DND-41 (cell line): ENCODE results near the gene EPHB1.

Experiments
- ATAC-seq: fragments of 200-7000 bp; cut with Tn5 transposase; 3 replicates; pipeline ENCODE4 v1.9.1; 2021; ENCODE audit warnings: low read depth; ENCODE audit not compliant: insufficient read depth
- DNase-seq: peaks from one replicate; pipeline ENCODE4 v3.0.0-alpha.2; 2020
- H2AFZ ChIP-seq: 2 replicates; pipeline ENCODE4 v1.6.0; 2012; ENCODE audit warnings: low read depth, low read length
- H3K27ac ChIP-seq: 2 replicates; pipeline ENCODE4 v1.5.1; 2012; ENCODE audit warnings: low read length, inconsistent platforms
- H3K27me3 ChIP-seq: fragments of 200-600 bp; sonication (generic); 2 replicates; pipeline ENCODE4 v1.6.0; 2012; ENCODE audit warnings: low read length, mild to moderate bottlenecking, inconsistent platforms; ENCODE audit not compliant: insufficient read depth, poor library complexity
- H3K36me3 ChIP-seq: 2 replicates; pipeline ENCODE4 v1.5.1; 2012; ENCODE audit warnings: low read length, inconsistent platforms; ENCODE audit not compliant: insufficient read depth
- H3K4me1 ChIP-seq: 2 replicates; pipeline ENCODE4 v1.5.1; 2012; ENCODE audit warnings: mild to moderate bottlenecking, low read length; ENCODE audit not compliant: insufficient read depth
- H3K4me2 ChIP-seq: 2 replicates; pipeline ENCODE4 v1.6.0; 2012; ENCODE audit warnings: mild to moderate bottlenecking, moderate library complexity, low read length, inconsistent platforms; ENCODE audit not compliant: insufficient read depth
- H3K4me3 ChIP-seq, 2 experiments: fragments of 200-600 bp in 1 of 2; shearing (Covaris generic) in 1 of 2; 2 replicates each; pipeline ENCODE4 v1.5.1; 2012 to 2016; ENCODE audit warnings: inconsistent platforms in 2 of 2, low read length in 2 of 2, mild to moderate bottlenecking in 2 of 2, low read depth in 1 of 2, moderate library complexity in 1 of 2
- H3K79me2 ChIP-seq: 2 replicates; pipeline ENCODE4 v1.6.0; 2012; ENCODE audit warnings: low read length, inconsistent platforms; ENCODE audit not compliant: insufficient read depth
- H3K9ac ChIP-seq: 2 replicates; pipeline ENCODE4 v1.6.0; 2012; ENCODE audit warnings: low read depth, mild to moderate bottlenecking, inconsistent platforms, low read length, moderate library complexity
- H3K9me3 ChIP-seq: 2 replicates; pipeline ENCODE4 v1.5.1; 2012; ENCODE audit warnings: low read length, moderate library complexity, mild to moderate bottlenecking, inconsistent platforms; ENCODE audit not compliant: insufficient read depth, severe bottlenecking
- H4K20me1 ChIP-seq: 2 replicates; pipeline ENCODE4 v1.6.0; 2012; ENCODE audit warnings: low read length; ENCODE audit not compliant: insufficient read depth
- EZH2 ChIP-seq: IDR thresholded peaks from 3 replicates; pipeline ENCODE4 v1.6.1; 2012; ENCODE audit warnings: borderline replicate concordance, low read depth, mild to moderate bottlenecking, moderate library complexity, low read length, inconsistent platforms; ENCODE audit not compliant: severe bottlenecking
- TF ChIP-seq, protein P1 (sequence below): IDR thresholded peaks from 2 replicates; pipeline ENCODE4 v1.5.1; 2012; ENCODE audit warnings: borderline replicate concordance, low read length, moderate library complexity, mild to moderate bottlenecking; ENCODE audit not compliant: poor library complexity, severe bottlenecking; ENCODE audit errors: extremely low read depth

Gene EPHB1

DNA sequence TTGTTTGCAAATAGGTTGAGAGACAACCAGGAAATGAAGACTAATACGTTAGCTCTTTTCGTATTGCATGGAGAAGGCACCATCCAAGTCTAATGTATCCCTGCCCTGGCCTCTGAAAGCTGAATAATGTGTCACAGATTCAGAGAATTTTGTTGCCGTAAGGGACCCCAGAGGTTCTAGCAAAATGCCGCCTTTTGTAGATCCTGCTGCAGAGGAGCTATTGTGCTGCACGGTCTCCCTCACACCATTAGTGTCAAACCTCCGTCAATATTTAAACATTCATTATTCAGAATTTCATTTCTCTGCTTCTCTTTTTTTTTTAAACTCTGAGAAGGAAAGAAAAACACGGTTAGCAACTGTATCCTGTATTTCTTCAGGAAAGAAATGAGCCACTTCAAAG lies 238.7 kb downstream of the EPHB1 start:
- DNase-seq (no peak), ATAC-seq (no peak)
- no peaks in the 10 kb centered on the region for H3K79me2 ChIP-seq
- H3K27ac ChIP-seq: no peak overlapping the region
- no peaks in the 10 kb centered on the region for H3K27me3 ChIP-seq
- peaks cover 13% of the 10 kb centered on the region for H3K4me1 ChIP-seq
- H4K20me1 ChIP-seq: no peaks in the 10 kb centered on the region
- H3K9me3 ChIP-seq: no peaks in the 10 kb centered on the region
- H3K4me2 ChIP-seq: no peak overlapping the region
- TF ChIP-seq EZH2: no peak
- TF ChIP-seq, protein P1, sequence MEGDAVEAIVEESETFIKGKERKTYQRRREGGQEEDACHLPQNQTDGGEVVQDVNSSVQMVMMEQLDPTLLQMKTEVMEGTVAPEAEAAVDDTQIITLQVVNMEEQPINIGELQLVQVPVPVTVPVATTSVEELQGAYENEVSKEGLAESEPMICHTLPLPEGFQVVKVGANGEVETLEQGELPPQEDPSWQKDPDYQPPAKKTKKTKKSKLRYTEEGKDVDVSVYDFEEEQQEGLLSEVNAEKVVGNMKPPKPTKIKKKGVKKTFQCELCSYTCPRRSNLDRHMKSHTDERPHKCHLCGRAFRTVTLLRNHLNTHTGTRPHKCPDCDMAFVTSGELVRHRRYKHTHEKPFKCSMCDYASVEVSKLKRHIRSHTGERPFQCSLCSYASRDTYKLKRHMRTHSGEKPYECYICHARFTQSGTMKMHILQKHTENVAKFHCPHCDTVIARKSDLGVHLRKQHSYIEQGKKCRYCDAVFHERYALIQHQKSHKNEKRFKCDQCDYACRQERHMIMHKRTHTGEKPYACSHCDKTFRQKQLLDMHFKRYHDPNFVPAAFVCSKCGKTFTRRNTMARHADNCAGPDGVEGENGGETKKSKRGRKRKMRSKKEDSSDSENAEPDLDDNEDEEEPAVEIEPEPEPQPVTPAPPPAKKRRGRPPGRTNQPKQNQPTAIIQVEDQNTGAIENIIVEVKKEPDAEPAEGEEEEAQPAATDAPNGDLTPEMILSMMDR: no peak
- H2AFZ ChIP-seq: no peak overlapping the region
- no peaks in the 10 kb centered on the region for H3K36me3 ChIP-seq
- no peak overlapping the region for H3K4me3 ChIP-seq
- no peak overlapping the region for H3K9ac ChIP-seq

DNA sequence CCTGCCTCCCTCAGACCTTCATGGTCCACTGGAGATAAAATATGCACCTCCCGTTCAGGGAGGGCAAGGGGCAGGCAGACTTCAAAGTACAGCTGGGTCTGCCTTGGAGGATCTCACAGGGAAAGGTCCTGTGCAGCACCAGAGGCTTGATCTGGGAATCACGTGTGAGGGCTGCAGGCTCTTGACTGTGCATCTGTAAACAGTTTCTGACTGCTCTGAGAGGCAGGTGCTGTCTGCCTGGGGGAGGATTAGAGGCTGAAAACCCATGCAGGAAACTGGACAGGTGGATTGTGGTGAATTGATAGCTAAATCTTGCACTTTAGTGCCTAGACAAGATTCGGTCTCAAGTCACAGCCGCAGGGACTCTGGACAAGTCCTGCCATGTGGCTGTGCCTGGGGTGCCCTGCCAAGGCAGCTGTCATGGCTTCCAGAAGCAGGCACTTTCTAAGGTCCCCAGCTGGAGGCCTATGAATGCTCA lies 239.3 kb downstream of the EPHB1 start:
- Histone ChIP-seq H3K4me2 (no peak overlapping the region), H3K9me3 (no peaks in the 10 kb centered on the region), H4K20me1 (no peaks in the 10 kb centered on the region), H3K27me3 (no peaks in the 10 kb centered on the region), H3K4me3 (no peak overlapping the region), H3K9ac (no peak overlapping the region), H3K4me1 (peaks cover 13% of the 10 kb centered on the region), H3K27ac (no peak overlapping the region), H3K36me3 (no peaks in the 10 kb centered on the region), H2AFZ (no peak overlapping the region), H3K79me2 (no peaks in the 10 kb centered on the region)
- peak; percentile 83 for ATAC-seq
- TF ChIP-seq, protein P1: no peak
- DNase-seq: peak; percentile 28

DNA sequence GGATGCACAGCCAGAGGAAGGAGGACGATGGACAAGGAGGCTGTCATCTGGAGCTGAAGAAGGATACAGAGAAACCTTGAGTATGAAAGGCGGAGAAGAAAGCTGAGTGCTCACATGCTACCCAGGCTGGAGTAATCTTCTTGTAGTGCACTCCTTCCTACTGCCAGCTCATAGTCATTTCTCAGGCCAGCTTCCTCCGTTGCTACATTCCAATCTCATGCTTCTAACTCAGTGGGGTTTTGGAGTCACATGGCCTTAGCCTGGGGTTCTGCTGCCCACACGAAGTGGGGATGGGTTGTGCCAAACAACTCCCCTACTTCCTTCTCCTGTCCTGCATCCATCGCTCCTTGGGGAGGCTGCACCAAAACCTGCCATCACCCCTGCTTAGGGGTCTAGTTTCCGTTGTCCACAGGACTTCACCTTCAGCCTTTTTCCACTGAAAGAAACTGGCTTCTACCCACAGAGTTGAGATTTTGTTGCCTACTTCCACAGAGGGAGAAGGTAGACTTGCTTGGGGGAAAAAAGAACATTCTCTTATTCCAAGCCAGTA lies 239.9 kb downstream of the EPHB1 start:
- Histone ChIP-seq H3K9me3 (no peaks in the 10 kb centered on the region), H3K79me2 (no peaks in the 10 kb centered on the region), H3K4me2 (no peak overlapping the region), H3K9ac (no peak overlapping the region), H4K20me1 (no peaks in the 10 kb centered on the region), H3K36me3 (no peaks in the 10 kb centered on the region), H3K27me3 (no peaks in the 10 kb centered on the region), H3K4me3 (no peak overlapping the region), H2AFZ (no peak overlapping the region), H3K4me1 (peaks cover 13% of the 10 kb centered on the region), H3K27ac (no peak overlapping the region)
- TF ChIP-seq EZH2: no peak
- TF ChIP-seq, protein P1: no peak
- DNase-seq (no peak), ATAC-seq (0 out of 3 replicates have a peak, but pooled peaks have one; percentile 9)
